PC-9 (cell line): Measurements from ENCODE around the gene CMIP. TPM values are rescaled to one million over a fixed set of nuclear protein-coding genes. Genes with fewer than 3 reads are reported as not detected.

Source experiments
- BruUV-seq: library from RNA; stranded (reverse); fragments of 400-500 nt; replicated peaks from 2 replicates; lab custom pipeline; 2021; lab: Mats Ljungman, UMichigan
- CTCF ChIA-PET: fragments of 300-600 bp; sonication (Branson Sonifier 250); formaldehyde crosslinking; loops from one replicate; lab custom pipeline; 2022; ENCODE audit warnings: antibody characterized with exemption; lab: Charles Lee
- POLR2A ChIA-PET: fragments of 300-600 bp; sonication (Branson Sonifier 250); formaldehyde crosslinking; loops from one replicate; lab custom pipeline; 2022; ENCODE audit warnings: antibody characterized with exemption; ENCODE audit not compliant: unreplicated experiment; lab: Charles Lee
- DNase-seq, 2 experiments: peaks; one replicate each; pipeline versions ENCODE4 v3.0.0 to v3.0.0-alpha.2; 2015 to 2022; ENCODE audit warnings: mixed read lengths in 1 of 2
- H2AFZ ChIP-seq: fragments of 200-600 bp; sonication (generic); 2 replicates; pipeline ENCODE4 v1.8.1; 2017; ENCODE audit warnings: antibody characterized with exemption
- H3F3A ChIP-seq: fragments of 200-600 bp; sonication (generic); 2 replicates; pipeline ENCODE4 v1.8.1; 2017; ENCODE audit warnings: antibody characterized with exemption, mild to moderate bottlenecking, low read depth; ENCODE audit not compliant: insufficient read depth
- H3K27ac ChIP-seq: fragments of 200-600 bp; sonication (generic); 2 replicates; pipeline ENCODE4 v1.6.1; 2016; ENCODE audit warnings: mixed run types
- H3K27me3 ChIP-seq: fragments of 200-600 bp; sonication (generic); 2 replicates; pipeline ENCODE4 v1.6.1; 2016; ENCODE audit warnings: low read depth, mixed run types; ENCODE audit not compliant: insufficient read depth
- H3K36me3 ChIP-seq: fragments of 200-600 bp; sonication (generic); 2 replicates; pipeline ENCODE4 v1.6.1; 2016; ENCODE audit warnings: low read depth, mixed run types
- H3K4me1 ChIP-seq: fragments of 200-600 bp; sonication (generic); replicated peaks from 2 replicates; pipeline ENCODE4 v1.6.1; 2016; ENCODE audit warnings: mixed run types; ENCODE audit not compliant: insufficient read depth
- H3K4me2 ChIP-seq: fragments of 200-600 bp; sonication (generic); 2 replicates; pipeline ENCODE4 v1.6.1; 2017; ENCODE audit warnings: mixed run types
- H3K4me3 ChIP-seq: fragments of 200-600 bp; sonication (generic); 2 replicates; pipeline ENCODE4 v1.6.1; 2016; ENCODE audit warnings: mixed run types
- H3K79me2 ChIP-seq: fragments of 200-600 bp; sonication (generic); 2 replicates; pipeline ENCODE4 v1.6.1; 2017; ENCODE audit warnings: low read depth, mixed run types
- H3K9me2 ChIP-seq: fragments of 200-600 bp; sonication (generic); 2 replicates; pipeline ENCODE4 v1.8.1; 2017; ENCODE audit warnings: mild to moderate bottlenecking; ENCODE audit not compliant: insufficient read depth
- H3K9me3 ChIP-seq: fragments of 200-600 bp; sonication (generic); 2 replicates; pipeline ENCODE4 v1.8.1; 2016; ENCODE audit warnings: low read depth; ENCODE audit not compliant: insufficient read depth
- H4K20me1 ChIP-seq: fragments of 200-600 bp; sonication (generic); 2 replicates; pipeline ENCODE4 v1.8.1; 2017; ENCODE audit not compliant: insufficient read depth
- EZH2 ChIP-seq: fragments of 200-600 bp; sonication (generic); IDR thresholded peaks from 2 replicates; pipeline ENCODE4 v1.8.0; 2017; ENCODE audit warnings: antibody characterized with exemption, low read depth
- intact Hi-C: fragments of 100-400 bp; cut with micrococcal nuclease; formaldehyde crosslinking; loops from one replicate; pipeline ENCODE4 v1.10.0; 2022; ENCODE audit not compliant: unreplicated experiment
- total RNA-seq: library from RNA; stranded (reverse); gene quantifications from 2 replicates; pipeline ENCODE4 v1.2.3, GENCODE V29; 2021
- TF ChIP-seq, protein P1 (sequence below): fragments of 200-600 bp; sonication (generic); conservative IDR thresholded peaks from 2 replicates; pipeline ENCODE4 v1.6.1; 2017; ENCODE audit warnings: mixed run types, antibody characterized with exemption, mild to moderate bottlenecking, moderate library complexity

The CMIP gene
- total RNA-seq, 1 experiment from 2014 or later: 96.6 TPM

DNA sequence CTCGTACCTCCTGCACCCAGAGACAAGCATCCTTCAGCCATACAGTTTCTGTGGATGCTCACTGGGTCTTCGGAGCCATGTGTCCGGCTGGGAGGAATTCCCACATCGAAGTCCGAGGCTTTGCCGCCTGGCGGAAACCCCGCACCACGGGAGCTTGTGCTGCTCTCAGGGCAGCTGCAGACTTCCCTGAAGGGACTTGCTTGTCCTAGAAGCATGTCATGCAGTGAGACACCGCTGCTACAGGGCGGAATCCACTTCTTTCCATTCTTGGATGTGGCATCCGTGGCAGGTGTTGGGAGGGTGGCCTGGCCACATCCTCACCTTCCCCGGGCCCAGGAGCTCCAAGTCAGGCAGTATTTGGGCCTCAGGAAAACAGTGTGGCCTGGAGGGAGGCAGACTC, 122.5 kb downstream of the CMIP start:
- H3K27ac ChIP-seq: no peak overlapping the region
- no peaks in the 10 kb centered on the region for H3K9me3 ChIP-seq
- peaks cover 26% of the 10 kb centered on the region for H3K4me1 ChIP-seq
- no peaks in the 10 kb centered on the region for H3K36me3 ChIP-seq
- H3K4me2 ChIP-seq: no peak overlapping the region
- no peaks in the 10 kb centered on the region for H3K27me3 ChIP-seq
- H3K79me2 ChIP-seq: peaks cover 84% of the 10 kb centered on the region
- peaks cover 41% of the 10 kb centered on the region; the same call in 1 of the 2 replicates for H3F3A ChIP-seq
- H2AFZ ChIP-seq: no peak overlapping the region
- peaks cover 8% of the 10 kb centered on the region; the same call in 1 of the 2 replicates for H4K20me1 ChIP-seq
- no peak overlapping the region for H3K4me3 ChIP-seq
- intact Hi-C loops: no loop called here
- no peak for DNase-seq
- TF ChIP-seq, protein P1, sequence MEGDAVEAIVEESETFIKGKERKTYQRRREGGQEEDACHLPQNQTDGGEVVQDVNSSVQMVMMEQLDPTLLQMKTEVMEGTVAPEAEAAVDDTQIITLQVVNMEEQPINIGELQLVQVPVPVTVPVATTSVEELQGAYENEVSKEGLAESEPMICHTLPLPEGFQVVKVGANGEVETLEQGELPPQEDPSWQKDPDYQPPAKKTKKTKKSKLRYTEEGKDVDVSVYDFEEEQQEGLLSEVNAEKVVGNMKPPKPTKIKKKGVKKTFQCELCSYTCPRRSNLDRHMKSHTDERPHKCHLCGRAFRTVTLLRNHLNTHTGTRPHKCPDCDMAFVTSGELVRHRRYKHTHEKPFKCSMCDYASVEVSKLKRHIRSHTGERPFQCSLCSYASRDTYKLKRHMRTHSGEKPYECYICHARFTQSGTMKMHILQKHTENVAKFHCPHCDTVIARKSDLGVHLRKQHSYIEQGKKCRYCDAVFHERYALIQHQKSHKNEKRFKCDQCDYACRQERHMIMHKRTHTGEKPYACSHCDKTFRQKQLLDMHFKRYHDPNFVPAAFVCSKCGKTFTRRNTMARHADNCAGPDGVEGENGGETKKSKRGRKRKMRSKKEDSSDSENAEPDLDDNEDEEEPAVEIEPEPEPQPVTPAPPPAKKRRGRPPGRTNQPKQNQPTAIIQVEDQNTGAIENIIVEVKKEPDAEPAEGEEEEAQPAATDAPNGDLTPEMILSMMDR: no peak
- TF ChIP-seq EZH2: no peak
- ChIA-PET CTCF (no interaction called here), POLR2A (interaction anchor here (0.6 kb wide), 1 partner anchor 10 kb away, joined by 3 read pairs; no protein-coding TSS in a partner anchor)
- no TSS peak for BruUV-seq
- no peaks in the 10 kb centered on the region for H3K9me2 ChIP-seq

DNA sequence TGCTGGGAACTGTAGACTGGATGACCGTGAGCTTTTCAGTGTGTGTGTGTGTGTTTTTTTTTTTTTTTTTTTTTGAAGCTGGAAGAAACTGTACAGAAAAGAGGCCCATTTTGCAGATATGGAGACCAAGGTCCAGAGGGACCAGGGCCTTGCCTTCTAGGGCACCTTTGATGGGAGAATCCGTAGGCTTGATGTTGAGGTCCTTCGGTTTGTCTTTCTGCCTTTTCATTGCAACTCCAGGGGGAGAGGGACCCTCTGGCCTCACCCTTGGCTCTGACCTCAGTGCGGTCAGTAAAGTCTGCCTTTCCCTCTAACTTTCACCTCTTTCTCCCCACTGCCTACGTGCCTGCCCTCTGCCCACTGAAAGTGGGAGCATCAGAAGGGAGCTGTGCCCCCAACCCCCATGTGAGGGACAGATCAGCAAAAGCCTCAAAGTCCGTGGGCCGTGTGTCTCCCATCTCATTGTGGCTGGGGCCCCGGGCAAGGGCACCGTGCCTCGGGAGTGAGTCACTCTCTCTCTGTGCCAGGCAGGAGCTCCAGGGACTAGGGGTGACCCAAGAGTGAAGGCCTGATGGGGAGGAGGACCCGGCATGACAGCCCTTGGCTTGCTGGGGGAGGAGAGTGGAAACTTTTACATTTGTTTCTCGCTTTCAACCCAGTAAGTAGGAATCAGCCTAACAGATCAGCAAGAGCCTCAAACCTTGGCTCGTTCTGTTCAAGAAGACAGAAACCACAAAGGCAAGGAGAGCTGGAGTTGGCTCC, 123.6 kb downstream of the CMIP start:
- Histone ChIP-seq H3K27ac (peak overlapping the region; percentile 76), H3K9me3 (no peaks in the 10 kb centered on the region), H3K9me2 (no peaks in the 10 kb centered on the region), H4K20me1 (peaks cover 6% of the 10 kb centered on the region; the same call in 1 of the 2 replicates), H3F3A (peaks cover 41% of the 10 kb centered on the region; the same call in 1 of the 2 replicates), H3K4me3 (peak overlapping the region; percentile 30; the same call in 1 of the 2 replicates), H3K79me2 (peaks cover 84% of the 10 kb centered on the region), H2AFZ (no peak overlapping the region), H3K36me3 (no peaks in the 10 kb centered on the region), H3K4me1 (peaks cover 26% of the 10 kb centered on the region), H3K4me2 (peak overlapping the region; percentile 75), H3K27me3 (no peaks in the 10 kb centered on the region)
- DNase-seq: peak; percentile 89 to 90
- ChIA-PET POLR2A (no interaction called here), CTCF (interaction anchor here (0.5 to 0.7 kb wide), 3 partner anchors 9 to 1647 kb away, joined by 3 to 4 read pairs (median 3); no protein-coding TSS in a partner anchor)
- BruUV-seq: no TSS peak
- intact Hi-C loops: no loop called here
- TF ChIP-seq, protein P1: no peak
- TF ChIP-seq EZH2: no peak

DNA sequence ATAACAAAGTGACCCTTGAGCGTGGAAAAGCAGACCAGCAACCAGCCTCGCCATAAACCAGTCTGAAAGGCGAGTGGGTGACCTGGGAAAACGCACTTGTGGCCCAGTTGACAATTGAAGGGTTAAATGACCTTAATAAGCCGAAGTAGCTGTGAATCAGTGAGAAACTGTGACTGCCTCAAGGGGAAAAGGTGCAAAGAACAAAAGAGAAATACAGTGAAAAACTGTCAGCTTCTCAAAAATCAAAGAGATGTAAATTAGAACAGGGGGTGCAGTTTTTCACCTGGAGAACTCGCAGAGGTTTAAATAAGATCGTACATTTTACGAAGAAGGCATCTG, 124.1 kb downstream of the CMIP start:
- no peak overlapping the region for H2AFZ ChIP-seq
- peaks cover 84% of the 10 kb centered on the region for H3K79me2 ChIP-seq
- H3K9me2 ChIP-seq: no peaks in the 10 kb centered on the region
- 0 out of 2 replicates have a peak, but pooled peaks cover 3% of the 10 kb centered on the region for H4K20me1 ChIP-seq
- H3K27me3 ChIP-seq: no peaks in the 10 kb centered on the region
- intact Hi-C loops: no loop called here
- H3K9me3 ChIP-seq: no peaks in the 10 kb centered on the region
- H3K27ac ChIP-seq: peak overlapping the region; percentile 76
- TSS peak; percentile 27 for BruUV-seq
- POLR2A ChIA-PET: no interaction called here
- peak overlapping the region; percentile 75 for H3K4me2 ChIP-seq
- H3K4me3 ChIP-seq: peak overlapping the region; percentile 30; the same call in 1 of the 2 replicates
- CTCF ChIA-PET: interaction anchor here (0.5 to 0.7 kb wide), 2 partner anchors 9 to 1647 kb away, joined by 3 to 4 read pairs; no protein-coding TSS in a partner anchor
- H3K4me1 ChIP-seq: peaks cover 26% of the 10 kb centered on the region
- no peaks in the 10 kb centered on the region for H3K36me3 ChIP-seq
- H3F3A ChIP-seq: peaks cover 36% of the 10 kb centered on the region; the same call in 1 of the 2 replicates
- peak in 1 of 2 experiments; percentile 36 for DNase-seq
- TF ChIP-seq, protein P1: no peak
- no peak for TF ChIP-seq EZH2
